GM04504 (cell line): ENCODE results near the gene SUSD6.
A peak's percentile ranks its signal among the peaks of the same experiment; 100 is the strongest.

Experiments used
- DNase-seq: peaks from one replicate; pipeline ENCODE4 v3.0.0-alpha.2; 2012; ENCODE audit warnings: low read depth

The SUSD6 gene

GRCh38 chr14:69648480-69649451, 37.4 kb downstream of the SUSD6 start:
- peak; percentile 35 for DNase-seq

GRCh38 chr14:69650948-69651369, 39.6 kb downstream of the SUSD6 start:
- DNase-seq, result no peak

GRCh38 chr14:69651664-69652063, 40.3 kb downstream of the SUSD6 start:
- DNase-seq, result no peak

GRCh38 chr14:69652942-69653684, 41.7 kb downstream of the SUSD6 start:
- DNase-seq, result no peak

GRCh38 chr14:69654116-69654515, 42.7 kb downstream of the SUSD6 start:
- DNase-seq, result no peak

GRCh38 chr14:69657950-69658355, 46.6 kb downstream of the SUSD6 start:
- no peak for DNase-seq

GRCh38 chr14:69658664-69659261, 47.4 kb downstream of the SUSD6 start:
- no peak for DNase-seq

- no peak for DNase-seq
These were observed 49.2 kb downstream of the SUSD6 start for GRCh38 chr14:69660344-69661193.

- no peak for DNase-seq
These were observed 49.8 kb downstream of the SUSD6 start for GRCh38 chr14:69661194-69661537.

GRCh38 chr14:69662636-69663299, 51.4 kb downstream of the SUSD6 start:
- DNase-seq, result no peak

GRCh38 chr14:69663300-69663643, 51.9 kb downstream of the SUSD6 start:
- DNase-seq, result no peak

- no peak for DNase-seq
These were observed 52.9 kb downstream of the SUSD6 start for GRCh38 chr14:69664265-69664664.

GRCh38 chr14:69664865-69665526, 53.6 kb downstream of the SUSD6 start:
- no peak for DNase-seq

GRCh38 chr14:69665631-69666030, 54.2 kb downstream of the SUSD6 start:
- no peak for DNase-seq

- DNase-seq, result no peak
These were observed 54.7 kb downstream of the SUSD6 start for GRCh38 chr14:69666112-69666511.

GRCh38 chr14:69666690-69667211, 55.4 kb downstream of the SUSD6 start:
- DNase-seq, result no peak

- DNase-seq, result no peak
These were observed 56.5 kb downstream of the SUSD6 start for GRCh38 chr14:69667938-69668335.

- DNase-seq, result no peak
These were observed 58.0 kb downstream of the SUSD6 start for GRCh38 chr14:69669375-69669774.

- DNase-seq, result no peak
These were observed 58.7 kb downstream of the SUSD6 start for GRCh38 chr14:69670093-69670492.

GRCh38 chr14:69671365-69672030, 60.1 kb downstream of the SUSD6 start:
- no peak for DNase-seq
